NK-92 treated with Interleukin-12 subunit alpha and Interleukin-12 subunit beta, amount 100 ng/mL, for 24 hours (cell line): ENCODE measurements around the gene STK25.
A peak's percentile ranks its signal among the peaks of the same experiment; 100 is the strongest.
"Not testable (repeated sequence)": the region's sequence is repeated elsewhere in the genome, so short reads cannot be mapped to it uniquely, and the experiment has no call there.

Source experiments
- DNase-seq: peaks from one replicate; lab custom pipeline; 2025; lab: John Stamatoyannopoulos, UW

STK25 gene

GRCh38 chr2:241463276-241464135 is 44.9 kb downstream of the STK25 start:
- DNase-seq: no peak

GRCh38 chr2:241461693-241462677 is 46.4 kb downstream of the STK25 start:
- no peak for DNase-seq

- DNase-seq: no peak
Measured at GRCh38 chr2:241460631-241461030, 47.8 kb downstream of the STK25 start.

- DNase-seq: no peak
Measured at GRCh38 chr2:241459520-241459919, 48.9 kb downstream of the STK25 start.

- no peak for DNase-seq
Measured at GRCh38 chr2:241458687-241459086, 49.7 kb downstream of the STK25 start.

- no peak for DNase-seq
Measured at GRCh38 chr2:241456546-241456945, 51.8 kb downstream of the STK25 start.

GRCh38 chr2:241454837-241455485 is 53.4 kb downstream of the STK25 start:
- no peak for DNase-seq

- DNase-seq: not testable (repeated sequence)
Measured at GRCh38 chr2:241453919-241454318, 54.5 kb downstream of the STK25 start.

GRCh38 chr2:241451840-241452506 is 56.4 kb downstream of the STK25 start:
- no peak for DNase-seq

- DNase-seq: not testable (repeated sequence)
Measured at GRCh38 chr2:241450092-241450491, 58.3 kb downstream of the STK25 start.

GRCh38 chr2:241445426-241445825 is 63.0 kb downstream of the STK25 start:
- no peak for DNase-seq

- peak; percentile 27 for DNase-seq
Measured at GRCh38 chr2:241443486-241444223, 64.7 kb downstream of the STK25 start.
